ENCODE data around the gene FNBP1.

Gene FNBP1

DNA sequence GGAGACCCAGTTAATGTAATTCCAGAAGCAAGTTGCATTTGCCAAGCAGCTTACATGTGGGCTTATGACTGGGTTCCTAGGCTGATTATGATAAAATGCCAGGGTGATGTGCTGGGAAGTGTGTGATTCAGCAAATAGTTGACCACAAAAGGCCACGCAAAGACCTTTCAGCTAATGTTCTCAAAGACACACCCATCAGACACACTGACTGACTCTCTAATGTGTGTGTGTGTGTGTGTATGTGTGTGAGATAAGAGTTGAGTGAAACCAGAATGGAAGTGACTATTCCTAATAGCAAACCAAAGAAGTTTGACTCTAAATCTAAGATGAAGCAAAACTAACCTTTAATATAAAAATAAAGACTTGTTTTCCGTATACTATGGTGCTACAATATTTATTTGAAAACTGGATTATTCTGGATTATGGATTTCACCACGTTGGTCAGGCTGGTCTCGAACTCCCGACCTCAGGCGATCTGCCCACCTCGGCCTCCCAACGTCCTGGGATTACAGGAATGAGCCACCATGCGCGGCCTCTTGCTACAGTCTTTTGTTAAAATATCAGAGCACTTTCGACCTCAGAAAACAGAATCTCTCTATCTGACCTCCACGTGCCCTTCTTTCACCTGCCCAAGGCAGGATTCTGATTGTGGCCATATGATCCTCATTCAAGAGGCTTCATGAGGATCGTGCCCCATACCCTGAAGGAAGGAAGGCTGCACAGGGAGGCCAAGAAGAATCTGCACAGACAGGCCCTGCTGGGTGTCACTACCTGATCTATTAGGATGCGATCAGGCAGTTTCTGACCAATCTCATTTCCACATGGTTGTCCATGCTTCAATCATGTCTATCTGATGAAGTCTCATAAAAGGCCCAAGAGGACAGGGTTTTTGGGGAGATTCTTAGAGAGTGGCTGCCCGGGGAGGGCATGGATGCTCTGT is 132.1 kb downstream of the FNBP1 start:
- TF ChIP-seq, protein P1, sequence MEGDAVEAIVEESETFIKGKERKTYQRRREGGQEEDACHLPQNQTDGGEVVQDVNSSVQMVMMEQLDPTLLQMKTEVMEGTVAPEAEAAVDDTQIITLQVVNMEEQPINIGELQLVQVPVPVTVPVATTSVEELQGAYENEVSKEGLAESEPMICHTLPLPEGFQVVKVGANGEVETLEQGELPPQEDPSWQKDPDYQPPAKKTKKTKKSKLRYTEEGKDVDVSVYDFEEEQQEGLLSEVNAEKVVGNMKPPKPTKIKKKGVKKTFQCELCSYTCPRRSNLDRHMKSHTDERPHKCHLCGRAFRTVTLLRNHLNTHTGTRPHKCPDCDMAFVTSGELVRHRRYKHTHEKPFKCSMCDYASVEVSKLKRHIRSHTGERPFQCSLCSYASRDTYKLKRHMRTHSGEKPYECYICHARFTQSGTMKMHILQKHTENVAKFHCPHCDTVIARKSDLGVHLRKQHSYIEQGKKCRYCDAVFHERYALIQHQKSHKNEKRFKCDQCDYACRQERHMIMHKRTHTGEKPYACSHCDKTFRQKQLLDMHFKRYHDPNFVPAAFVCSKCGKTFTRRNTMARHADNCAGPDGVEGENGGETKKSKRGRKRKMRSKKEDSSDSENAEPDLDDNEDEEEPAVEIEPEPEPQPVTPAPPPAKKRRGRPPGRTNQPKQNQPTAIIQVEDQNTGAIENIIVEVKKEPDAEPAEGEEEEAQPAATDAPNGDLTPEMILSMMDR (IDR thresholded peaks at IDR 0.05; ENCODE audit: extremely low read depth, insufficient read depth, missing control alignments) = no peak
- DNase-seq (ENCODE audit: low spot score) = no peak
- in situ Hi-C loops (cut with MboI; ENCODE audit: low pct_unique_long_range_greater_than_20kb, low sequenced_read_pairs, unreplicated experiment) = no loop called here

DNA sequence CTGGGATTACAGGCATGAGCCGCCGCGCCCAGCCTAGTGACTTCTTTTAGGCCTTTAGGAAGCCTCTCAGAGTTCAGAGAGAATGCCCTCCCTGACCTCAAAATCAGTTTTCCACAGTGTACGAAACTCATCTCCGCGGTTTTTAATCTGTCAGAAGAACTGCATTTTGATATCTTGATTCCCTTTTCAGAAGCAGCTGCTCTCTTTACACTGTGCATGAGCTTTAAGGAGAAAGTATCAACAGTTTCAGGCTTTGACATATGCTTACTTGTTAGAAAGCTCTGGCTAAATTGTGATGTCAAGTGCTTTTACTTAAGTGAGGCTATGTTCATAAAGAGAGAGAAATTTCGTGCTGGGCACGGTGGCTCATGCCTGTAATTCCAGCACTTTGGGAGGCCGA is 133.1 kb downstream of the FNBP1 start:
- no peak for DNase-seq (ENCODE audit: low spot score)
- in situ Hi-C loops (cut with MboI; ENCODE audit: low pct_unique_long_range_greater_than_20kb, low sequenced_read_pairs, unreplicated experiment) = no loop called here
- TF ChIP-seq, protein P1 (IDR thresholded peaks at IDR 0.05; ENCODE audit: extremely low read depth, insufficient read depth, missing control alignments) = no peak

DNA sequence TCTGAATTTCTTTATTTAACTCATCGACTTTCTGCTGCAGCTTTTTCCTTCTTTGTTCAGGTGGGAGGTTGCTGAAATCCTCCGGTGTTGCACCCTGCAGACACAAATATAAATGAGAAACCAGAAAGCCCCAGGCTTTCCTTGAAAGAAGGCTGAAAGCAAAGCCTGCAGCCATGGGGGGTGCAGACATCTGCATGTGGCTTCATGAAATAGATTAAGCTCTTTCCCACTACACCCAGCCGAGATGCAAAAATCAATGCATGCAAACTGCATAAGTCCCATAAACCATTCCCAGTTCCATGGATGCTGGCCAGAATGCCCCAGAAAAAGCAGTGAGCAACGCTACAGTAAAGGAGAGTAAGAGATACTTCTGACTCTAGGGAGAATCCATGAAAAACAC is 134.1 kb downstream of the FNBP1 start:
- TF ChIP-seq, protein P1 (IDR thresholded peaks at IDR 0.05; ENCODE audit: extremely low read depth, insufficient read depth, missing control alignments) = no peak
- in situ Hi-C loops (cut with MboI; ENCODE audit: low pct_unique_long_range_greater_than_20kb, low sequenced_read_pairs, unreplicated experiment) = no loop called here

DNA sequence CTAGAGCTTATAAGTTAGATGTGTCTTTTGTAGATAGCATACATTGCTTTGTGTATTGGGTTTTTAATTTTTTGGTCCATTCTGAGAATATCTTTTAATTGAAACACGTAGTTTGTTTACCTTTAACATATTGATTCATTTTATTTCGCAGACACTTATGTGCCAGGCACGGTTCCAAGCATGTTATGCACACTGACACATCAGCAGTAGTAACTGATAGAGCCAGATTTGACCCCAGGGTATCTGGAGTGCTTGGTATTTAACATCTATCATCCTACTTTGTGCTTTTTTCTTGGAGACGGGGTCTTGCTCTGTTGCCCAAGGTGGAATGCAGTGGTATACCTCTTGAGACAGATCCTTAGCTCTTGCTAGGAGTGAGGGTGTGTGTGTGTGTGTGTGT is 135.8 kb downstream of the FNBP1 start:
- no peak for DNase-seq (ENCODE audit: low spot score)
- TF ChIP-seq, protein P1 (IDR thresholded peaks at IDR 0.05; ENCODE audit: extremely low read depth, insufficient read depth, missing control alignments) = no peak
- in situ Hi-C loops (cut with MboI; ENCODE audit: low pct_unique_long_range_greater_than_20kb, low sequenced_read_pairs, unreplicated experiment) = no loop called here

More for the DNA sequence above, 134.1 kb downstream of the FNBP1 start:
- no peak for DNase-seq (ENCODE audit: low spot score)

DNA sequence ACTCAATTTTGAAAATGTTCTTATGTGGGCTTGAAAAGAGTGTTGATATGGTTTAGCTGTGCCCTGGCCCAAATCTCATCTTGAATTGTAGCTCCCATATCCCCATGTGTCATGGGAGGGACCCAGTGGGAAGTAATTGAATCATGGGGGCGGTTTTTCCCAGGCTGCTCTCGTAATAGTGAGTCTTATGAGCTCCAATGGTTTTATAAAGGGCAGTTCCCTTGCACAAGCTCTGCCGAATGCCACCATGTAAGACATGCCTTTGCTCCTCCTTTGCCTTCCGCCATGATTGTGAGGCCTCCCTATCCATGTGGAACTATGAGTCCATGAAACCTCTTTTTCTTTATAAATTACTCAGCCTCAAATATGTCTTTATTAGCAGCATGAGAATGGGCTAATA is 136.7 kb downstream of the FNBP1 start:
- no peak for DNase-seq (ENCODE audit: low spot score)
- TF ChIP-seq, protein P1 (IDR thresholded peaks at IDR 0.05; ENCODE audit: extremely low read depth, insufficient read depth, missing control alignments) = no peak
- in situ Hi-C loops (cut with MboI; ENCODE audit: low pct_unique_long_range_greater_than_20kb, low sequenced_read_pairs, unreplicated experiment) = no loop called here

DNA sequence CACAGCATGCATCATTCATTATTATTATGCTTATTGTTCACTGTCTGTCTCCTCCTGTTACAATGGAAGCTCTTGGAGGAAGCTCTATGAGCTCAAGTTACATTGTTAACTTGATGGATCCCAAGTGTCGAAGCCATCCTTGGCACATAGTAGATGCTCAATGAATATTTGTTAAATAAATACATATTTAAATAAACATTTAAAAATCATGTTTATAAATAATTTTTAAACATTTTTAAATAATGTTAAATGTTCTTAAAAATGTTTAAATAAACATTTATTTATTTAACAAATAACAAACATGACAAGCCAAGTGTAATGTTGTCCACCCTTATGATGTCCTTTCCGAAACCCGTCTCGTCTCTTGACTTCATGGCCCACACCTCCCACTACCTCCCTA is 138.3 kb downstream of the FNBP1 start:
- TF ChIP-seq, protein P1 (IDR thresholded peaks at IDR 0.05; ENCODE audit: extremely low read depth, insufficient read depth, missing control alignments) = no peak
- DNase-seq (ENCODE audit: low spot score) = no peak
- in situ Hi-C loops (cut with MboI; ENCODE audit: low pct_unique_long_range_greater_than_20kb, low sequenced_read_pairs, unreplicated experiment) = no loop called here

Measured in GM13977 (cell line).